ENCODE results near the gene ARHGAP6.

GRCh38 chrX:11290416-11291102, 375.2 kb downstream of the ARHGAP6 start:
- no peak for TF ChIP-seq CTCF (IDR thresholded peaks at IDR 0.05)
- no peak for TF ChIP-seq POLR2A (IDR thresholded peaks at IDR 0.05)
- no peak for TF ChIP-seq POLR2AphosphoS5 (IDR thresholded peaks at IDR 0.05)
